ENCODE results near the gene GOLPH3. TPM values are rescaled to one million over a fixed set of nuclear protein-coding genes. Genes with fewer than 3 reads are reported as not detected.
"Not testable (repeated sequence)": the region's sequence is repeated elsewhere in the genome, so short reads cannot be mapped to it uniquely, and the experiment has no call there.

The GOLPH3 gene
- total and polyA plus RNA-seq, 12 donors: 23.2 to 69.5 (median 38.0) TPM

- 59 to 62% methylated on average over 10 of the region's 10 CpGs for WGBS, 2 donors
- no peak for DNase-seq
- H3K36me3 ChIP-seq: peaks cover 0 to 85% (median 11%) of the 10 kb centered on the region in 9 donors
These were observed 90.1 kb downstream of the GOLPH3 start for GRCh38 chr5:32083981-32084430.

DNA sequence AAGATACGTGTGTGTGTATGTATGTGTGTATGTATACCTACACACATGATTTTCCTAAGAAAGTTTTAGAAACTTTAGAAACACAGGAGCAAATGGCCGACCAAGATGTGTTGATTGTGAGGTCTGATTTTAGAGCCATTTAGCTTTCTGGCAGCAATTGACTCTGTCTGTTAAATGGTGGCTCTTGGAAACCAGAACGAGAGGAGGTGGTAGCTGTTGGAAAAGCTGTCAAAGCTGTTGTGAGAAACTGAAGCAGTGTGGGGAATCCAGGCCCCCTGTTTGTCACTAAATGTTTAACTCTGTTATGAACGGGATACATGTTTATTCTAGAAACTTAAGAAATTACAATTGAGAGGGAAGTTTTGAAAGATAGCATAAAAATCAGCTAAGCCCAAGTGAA lies 91.4 kb downstream of the GOLPH3 start:
- no peak for TF ChIP-seq CTCF (IDR thresholded peaks at IDR 0.05)
- peaks cover 0 to 8% (median 0%) of the 10 kb centered on the region in 9 donors for H3K4me1 ChIP-seq
- intact Hi-C loops (cut with DNase I): loop anchor here in 3 of 10 donors (5.0 to 10.0 kb wide), 4 partner anchors 250 to 518 kb away; no protein-coding TSS in a partner anchor
- no peaks in the 10 kb centered on the region for H3K27me3 ChIP-seq
- no peak for ATAC-seq
- WGBS, 2 donors: 86 to 87% methylated on average over 4 of the region's 4 CpGs
- no peak overlapping the region for H3K27ac ChIP-seq
- DNase-seq: no peak
- H3K9me3 ChIP-seq: no peaks in the 10 kb centered on the region
- H3K36me3 ChIP-seq: peaks cover 0 to 85% (median 5%) of the 10 kb centered on the region in 9 donors
- no peak overlapping the region for H3K4me3 ChIP-seq

More at GRCh38 chr5:32083981-32084430, 90.1 kb downstream of the GOLPH3 start:
- Histone ChIP-seq H3K4me3 (no peak overlapping the region), H3K27ac (no peak overlapping the region), H3K4me1 (peaks cover 0 to 8% (median 0%) of the 10 kb centered on the region in 9 donors), H3K9me3 (no peaks in the 10 kb centered on the region), H3K27me3 (no peaks in the 10 kb centered on the region)
- intact Hi-C loops (cut with DNase I): loop anchor here in 3 of 10 donors (5.0 to 10.0 kb wide), 4 partner anchors 252 to 519 kb away; no protein-coding TSS in a partner anchor
- no peak for TF ChIP-seq CTCF (IDR thresholded peaks at IDR 0.05)
- ATAC-seq: peak; percentile 41 to 78 (median 62)

- H3K4me3 ChIP-seq, H3K27me3 ChIP-seq, H3K9me3 ChIP-seq, ATAC-seq, DNase-seq, H3K27ac ChIP-seq: not testable (repeated sequence)
- H3K4me1 ChIP-seq: peaks cover 0 to 19% (median 5%) of the 10 kb centered on the region in 9 donors
- WGBS, 2 donors: 96 to 97% methylated on average over 1 of the region's 1 CpG
- H3K36me3 ChIP-seq: peaks cover 0 to 75% (median 0%) of the 10 kb centered on the region in 9 donors
- intact Hi-C loops (cut with DNase I): loop anchor here in 3 of 10 donors (5.0 to 10.0 kb wide), 4 partner anchors 248 to 516 kb away; no protein-coding TSS in a partner anchor
These were observed 93.6 kb downstream of the GOLPH3 start for GRCh38 chr5:32080565-32080964.

- WGBS, 2 donors: 92 to 94% methylated on average over 6 of the region's 6 CpGs
- ATAC-seq, H3K9me3 ChIP-seq, DNase-seq, H3K27me3 ChIP-seq, H3K27ac ChIP-seq, H3K4me3 ChIP-seq: not testable (repeated sequence)
- H3K4me1 ChIP-seq: peaks cover 0 to 14% (median 3%) of the 10 kb centered on the region in 9 donors
- intact Hi-C loops (cut with DNase I): loop anchor here in 6 of 10 donors (5.0 to 10.0 kb wide), 6 partner anchors 52 to 502 kb away; no protein-coding TSS in a partner anchor
- H3K36me3 ChIP-seq: peaks cover 0 to 86% (median 2%) of the 10 kb centered on the region in 9 donors
These were observed 95.3 kb downstream of the GOLPH3 start for GRCh38 chr5:32078855-32079254.

- WGBS, 2 donors: 28 to 39% methylated on average over 4 of the region's 4 CpGs
- Histone ChIP-seq H3K27me3 (no peaks in the 10 kb centered on the region), H3K4me1 (peaks cover 0 to 15% (median 3%) of the 10 kb centered on the region in 9 donors), H3K27ac (peak overlapping the region in 7 of 10 donors; percentile 5 to 70 (median 49)), H3K9me3 (no peaks in the 10 kb centered on the region), H3K4me3 (no peak overlapping the region), H3K36me3 (peaks cover 0 to 88% (median 4%) of the 10 kb centered on the region in 9 donors)
- ATAC-seq: peak; percentile 55 to 92 (median 83)
- peak; percentile 40 to 72 for DNase-seq
- TF ChIP-seq CTCF (IDR thresholded peaks at IDR 0.05): peak; percentile 48 to 91 (median 79)
- intact Hi-C loops (cut with DNase I): loop anchor here in 8 of 10 donors (1.0 to 10.0 kb wide), 8 partner anchors 50 to 500 kb away; no protein-coding TSS in a partner anchor
These were observed 97.1 kb downstream of the GOLPH3 start for GRCh38 chr5:32076699-32077695.

Measured in heart right ventricle (tissue), 16 donors.